Measurements from ENCODE around the gene CORO2B. TPM values are rescaled to one million over a fixed set of nuclear protein-coding genes. Genes with fewer than 3 reads are reported as not detected.

CORO2B gene
- total and polyA plus RNA-seq, 2 of the 4 experiments (the other 2 are of a cell fraction) = 9.3 to 39.3 TPM

- TF ChIP-seq USF2 (IDR thresholded peaks at IDR 0.05; ENCODE audit: low read depth, low read length) = peak; percentile 45; the same call in 1 of the 2 replicates
Observed at GRCh38 chr15:68543165-68544008, 35.4 kb upstream of the CORO2B start (continued).

GRCh38 chr15:68546318-68546717 lies 32.5 kb upstream of the CORO2B start:
- no peak overlapping the region for H3K27ac ChIP-seq (ENCODE audit: insufficient read depth, low read length)
- no peak overlapping the region for H3K23ac ChIP-seq (ENCODE audit: low read depth, low read length)
- H2AFZ ChIP-seq (replicated peaks; ENCODE audit: low read length, poor library complexity) = no peak overlapping the region
- BruUV-seq (replicated peaks) = no TSS peak
- WGBS, 2 experiments (ENCODE audit: extremely low coverage in 2 of 2, insufficient read length in 1 of 2) = no CpG with 5 or more reads among the region's 2 CpGs
- no peaks in the 10 kb centered on the region for H3K36me3 ChIP-seq (ENCODE audit: control insufficient read depth, insufficient read depth, low read length)
- no peak overlapping the region for H4K91ac ChIP-seq (ENCODE audit: insufficient read depth, low read depth, low read length)
- no peaks in the 10 kb centered on the region for H3K79me1 ChIP-seq (ENCODE audit: low read depth in 1 of 2, low read length in 2 of 2)
- no peak overlapping the region for H3K4me3 ChIP-seq (ENCODE audit: insufficient read depth, low read depth, low read length)
- H3K9me3 ChIP-seq (ENCODE audit: control insufficient read depth, insufficient read depth, low read length) = no peaks in the 10 kb centered on the region
- H3K4me2 ChIP-seq (ENCODE audit: low read depth, low read length) = no peak overlapping the region
- ChIA-PET CTCF (no interaction called here), POLR2A (ENCODE audit: unreplicated experiment) (interaction anchor here (0.5 kb wide), 1 partner anchor 249 kb away, joined by 3 read pairs; no protein-coding TSS in a partner anchor)
- no peak overlapping the region for H3K4ac ChIP-seq (ENCODE audit: low read depth, low read length)
- H3K4me1 ChIP-seq (ENCODE audit: control insufficient read depth, insufficient read depth, low read length) = peaks cover 15% of the 10 kb centered on the region
- no peak overlapping the region for H3K18ac ChIP-seq (ENCODE audit: low read depth, low read length)
- peak overlapping the region; percentile 36; the same call in 1 of the 3 replicates for H2BK15ac ChIP-seq (ENCODE audit: low read depth, low read length)
- no peak overlapping the region for H3K9ac ChIP-seq (ENCODE audit: low read depth, low read length)
- no peaks in the 10 kb centered on the region for H4K20me1 ChIP-seq (ENCODE audit: insufficient read depth, low read length)
- 0 out of 2 replicates have a peak overlapping the region, but pooled peaks have one; percentile 27 for H2AK5ac ChIP-seq (ENCODE audit: low read depth, low read length)
- peaks cover 2% of the 10 kb centered on the region for H3K27me3 ChIP-seq (ENCODE audit: control insufficient read depth, insufficient read depth, low read length)
- no peak overlapping the region for H4K5ac ChIP-seq (ENCODE audit: low read depth, low read length)
- H3K14ac ChIP-seq (replicated peaks; ENCODE audit: low read depth, low read length) = no peak overlapping the region
- H3K56ac ChIP-seq (ENCODE audit: extremely low read depth, insufficient read depth, low read length) = no peak overlapping the region
- intact Hi-C loops (cut with micrococcal nuclease) (no loop called here), in situ Hi-C loops (cut with MboI; ENCODE audit: low sequenced_read_pairs) (no loop called here), dilution Hi-C loops (cut with HindIII; ENCODE audit: low sequenced_read_pairs, unreplicated experiment) (no loop called here)
- H2BK5ac ChIP-seq (ENCODE audit: low read depth, low read length, poor library complexity, severe bottlenecking) = no peak overlapping the region
- peak overlapping the region; percentile 59; the same call in 1 of the 2 replicates for H2BK20ac ChIP-seq (ENCODE audit: low read depth, low read length)
- ATAC-seq (ENCODE audit: low read depth) (no peak), DNase-seq (no peak)
- H4K8ac ChIP-seq (ENCODE audit: low read depth in 2 of 2, low read length in 2 of 2) = no peak overlapping the region
- H2BK120ac ChIP-seq (ENCODE audit: low read depth, low read length) = peak overlapping the region; percentile 34; the same call in 1 of the 2 replicates
- no peak overlapping the region for H2AK9ac ChIP-seq (replicated peaks; ENCODE audit: low read depth, low read length, poor library complexity)
- peaks cover 18% of the 10 kb centered on the region for H3K9me1 ChIP-seq (ENCODE audit: insufficient read depth, low read length)
- no peak for TF ChIP-seq BHLHE40 (IDR thresholded peaks at IDR 0.05; ENCODE audit: low read depth, low read length)
- no peak for TF ChIP-seq CHD1 (IDR thresholded peaks at IDR 0.05; ENCODE audit: low read depth, low read length)
- TF ChIP-seq USF2 (IDR thresholded peaks at IDR 0.05; ENCODE audit: low read depth, low read length) = no peak
- no peak for TF ChIP-seq NFE2L2 (IDR thresholded peaks at IDR 0.05; ENCODE audit: low read depth, low read length)
- TF ChIP-seq RAD21 (IDR thresholded peaks at IDR 0.05; ENCODE audit: low read length) = no peak
- TF ChIP-seq ELK1 (IDR thresholded peaks at IDR 0.05; ENCODE audit: borderline replicate concordance, low read depth, low read length) = no peak
- TF ChIP-seq MAZ (IDR thresholded peaks at IDR 0.05; ENCODE audit: borderline replicate concordance, low read depth, low read length) = no peak
- no peak for TF ChIP-seq FOS (IDR thresholded peaks at IDR 0.05; ENCODE audit: low read depth, low read length)
- no peak for TF ChIP-seq RFX5 (IDR thresholded peaks at IDR 0.05; ENCODE audit: low read depth, low read length)
- TF ChIP-seq MAFK (IDR thresholded peaks at IDR 0.05; ENCODE audit: low read depth, low read length) = no peak
- no peak for TF ChIP-seq POLR2A (IDR thresholded peaks at IDR 0.05; ENCODE audit: low read depth, low read length)
- TF ChIP-seq CEBPB (IDR thresholded peaks at IDR 0.05; ENCODE audit: low read depth, low read length) = no peak
- no peak for TF ChIP-seq RCOR1 (IDR thresholded peaks at IDR 0.05; ENCODE audit: insufficient replicate concordance, low read length)
